ENCODE data around the gene CTNNBL1.

GRCh38 chr20:37852666-37853065, 158.8 kb downstream of the CTNNBL1 start:
- TF ChIP-seq CTCF (IDR thresholded peaks at IDR 0.05) (no peak), POLR2A (IDR thresholded peaks at IDR 0.05) (no peak)
